ENCODE data around the gene MIX23.

The MIX23 gene

DNA sequence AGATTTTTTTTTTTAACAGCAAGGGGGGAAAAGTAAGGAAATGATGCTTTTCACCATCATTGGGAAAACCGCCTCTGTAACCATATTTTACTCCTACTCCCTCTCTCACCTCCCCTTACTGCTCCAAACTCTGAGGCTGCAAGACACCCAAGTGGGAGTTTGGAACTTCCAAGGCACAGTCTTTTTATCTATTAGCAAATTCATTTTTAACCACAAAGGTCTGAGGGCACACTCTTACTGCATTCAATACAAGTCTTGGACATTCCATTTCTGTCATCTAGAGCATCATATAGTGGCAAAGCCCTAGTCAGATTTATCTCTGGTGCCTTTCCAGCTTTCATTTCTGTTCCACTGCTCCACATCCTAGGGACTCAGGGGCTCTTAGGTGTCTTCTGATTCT lies 14.2 kb upstream of the MIX23 start:
- Histone ChIP-seq H2AFZ (ENCODE audit: low read length) (no peak overlapping the region), H3K79me2 (ENCODE audit: low read length) (no peaks in the 10 kb centered on the region), H3K4me3 (ENCODE audit: low read length) (no peak overlapping the region), H3K4me2 (ENCODE audit: low read depth, low read length) (no peak overlapping the region), H3K27ac (ENCODE audit: low read length) (no peak overlapping the region), H3K9me2 (replicated peaks; ENCODE audit: insufficient read depth, low read length) (no peaks in the 10 kb centered on the region), H3F3A (ENCODE audit: insufficient read depth, low read length) (no peaks in the 10 kb centered on the region), H3K4me1 (ENCODE audit: low read length) (no peaks in the 10 kb centered on the region), H3K9ac (ENCODE audit: low read length) (no peak overlapping the region), H3K36me3 (replicated peaks; ENCODE audit: insufficient read depth, low read length) (no peaks in the 10 kb centered on the region), H3K27me3 (replicated peaks; ENCODE audit: insufficient read depth, low read length) (no peaks in the 10 kb centered on the region), H4K20me1 (ENCODE audit: insufficient read depth, low read length) (no peaks in the 10 kb centered on the region), H3K9me3 (replicated peaks; ENCODE audit: insufficient read depth, low read length) (no peaks in the 10 kb centered on the region)
- no peak for DNase-seq
- TF ChIP-seq, protein P1, sequence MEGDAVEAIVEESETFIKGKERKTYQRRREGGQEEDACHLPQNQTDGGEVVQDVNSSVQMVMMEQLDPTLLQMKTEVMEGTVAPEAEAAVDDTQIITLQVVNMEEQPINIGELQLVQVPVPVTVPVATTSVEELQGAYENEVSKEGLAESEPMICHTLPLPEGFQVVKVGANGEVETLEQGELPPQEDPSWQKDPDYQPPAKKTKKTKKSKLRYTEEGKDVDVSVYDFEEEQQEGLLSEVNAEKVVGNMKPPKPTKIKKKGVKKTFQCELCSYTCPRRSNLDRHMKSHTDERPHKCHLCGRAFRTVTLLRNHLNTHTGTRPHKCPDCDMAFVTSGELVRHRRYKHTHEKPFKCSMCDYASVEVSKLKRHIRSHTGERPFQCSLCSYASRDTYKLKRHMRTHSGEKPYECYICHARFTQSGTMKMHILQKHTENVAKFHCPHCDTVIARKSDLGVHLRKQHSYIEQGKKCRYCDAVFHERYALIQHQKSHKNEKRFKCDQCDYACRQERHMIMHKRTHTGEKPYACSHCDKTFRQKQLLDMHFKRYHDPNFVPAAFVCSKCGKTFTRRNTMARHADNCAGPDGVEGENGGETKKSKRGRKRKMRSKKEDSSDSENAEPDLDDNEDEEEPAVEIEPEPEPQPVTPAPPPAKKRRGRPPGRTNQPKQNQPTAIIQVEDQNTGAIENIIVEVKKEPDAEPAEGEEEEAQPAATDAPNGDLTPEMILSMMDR (IDR thresholded peaks at IDR 0.05; ENCODE audit: low read length): no peak
- TF ChIP-seq EZH2 (optimal IDR thresholded peaks at IDR 0.05; ENCODE audit: low read depth, low read length) (no peak), EZH2phosphoT487 (IDR thresholded peaks at IDR 0.05; ENCODE audit: low read length) (no peak)

- Histone ChIP-seq H3K4me1 (ENCODE audit: low read length) (no peaks in the 10 kb centered on the region), H3K9me2 (replicated peaks; ENCODE audit: insufficient read depth, low read length) (no peaks in the 10 kb centered on the region), H4K20me1 (ENCODE audit: insufficient read depth, low read length) (no peaks in the 10 kb centered on the region), H3K27me3 (replicated peaks; ENCODE audit: insufficient read depth, low read length) (no peaks in the 10 kb centered on the region), H3K36me3 (replicated peaks; ENCODE audit: insufficient read depth, low read length) (no peaks in the 10 kb centered on the region), H3K9me3 (replicated peaks; ENCODE audit: insufficient read depth, low read length) (no peaks in the 10 kb centered on the region), H3F3A (ENCODE audit: insufficient read depth, low read length) (no peaks in the 10 kb centered on the region), H3K9ac (ENCODE audit: low read length) (no peak overlapping the region), H3K27ac (ENCODE audit: low read length) (no peak overlapping the region), H3K4me3 (ENCODE audit: low read length) (no peak overlapping the region), H3K4me2 (ENCODE audit: low read depth, low read length) (no peak overlapping the region), H2AFZ (ENCODE audit: low read length) (no peak overlapping the region), H3K79me2 (ENCODE audit: low read length) (no peaks in the 10 kb centered on the region)
- TF ChIP-seq, protein P1 (IDR thresholded peaks at IDR 0.05; ENCODE audit: low read length): no peak
- TF ChIP-seq EZH2phosphoT487 (IDR thresholded peaks at IDR 0.05; ENCODE audit: low read length): no peak
- TF ChIP-seq EZH2 (optimal IDR thresholded peaks at IDR 0.05; ENCODE audit: low read depth, low read length): no peak
- DNase-seq: no peak
These were observed 13.5 kb upstream of the MIX23 start for GRCh38 chr3:122396511-122396910.

DNA sequence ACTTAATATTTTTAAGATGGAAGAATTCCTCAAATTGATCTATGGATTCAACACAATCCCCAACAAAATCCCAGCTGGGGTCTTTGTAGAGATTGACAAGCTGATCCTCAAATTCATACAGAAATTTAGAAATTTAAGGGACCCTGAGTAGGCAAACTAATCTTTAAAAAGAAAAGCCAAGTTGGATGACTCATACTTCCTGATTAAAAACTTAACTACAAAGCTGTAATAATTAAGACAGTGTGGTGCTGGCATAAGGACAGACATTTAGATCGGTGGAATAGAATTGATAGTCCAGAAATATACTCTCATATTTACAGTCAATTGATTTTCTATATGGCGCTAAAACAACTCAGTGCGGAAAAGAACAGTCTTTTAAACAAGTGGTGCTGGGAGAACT lies 12.6 kb upstream of the MIX23 start:
- H3K9ac ChIP-seq (ENCODE audit: low read length): no peak overlapping the region
- DNase-seq: no peak
- H3K27me3 ChIP-seq (replicated peaks; ENCODE audit: insufficient read depth, low read length): no peaks in the 10 kb centered on the region
- H3F3A ChIP-seq (ENCODE audit: insufficient read depth, low read length): no peaks in the 10 kb centered on the region
- no peaks in the 10 kb centered on the region for H3K9me3 ChIP-seq (replicated peaks; ENCODE audit: insufficient read depth, low read length)
- no peak overlapping the region for H3K4me2 ChIP-seq (ENCODE audit: low read depth, low read length)
- H3K4me1 ChIP-seq (ENCODE audit: low read length): no peaks in the 10 kb centered on the region
- peaks cover 2% of the 10 kb centered on the region; the same call in 1 of the 2 replicates for H3K79me2 ChIP-seq (ENCODE audit: low read length)
- TF ChIP-seq EZH2 (optimal IDR thresholded peaks at IDR 0.05; ENCODE audit: low read depth, low read length) (no peak), EZH2phosphoT487 (IDR thresholded peaks at IDR 0.05; ENCODE audit: low read length) (no peak)
- TF ChIP-seq, protein P1 (IDR thresholded peaks at IDR 0.05; ENCODE audit: low read length): no peak
- no peaks in the 10 kb centered on the region for H3K9me2 ChIP-seq (replicated peaks; ENCODE audit: insufficient read depth, low read length)
- H4K20me1 ChIP-seq (ENCODE audit: insufficient read depth, low read length): no peaks in the 10 kb centered on the region
- H3K36me3 ChIP-seq (replicated peaks; ENCODE audit: insufficient read depth, low read length): no peaks in the 10 kb centered on the region
- H2AFZ ChIP-seq (ENCODE audit: low read length): no peak overlapping the region
- no peak overlapping the region for H3K4me3 ChIP-seq (ENCODE audit: low read length)
- H3K27ac ChIP-seq (ENCODE audit: low read length): no peak overlapping the region

Data from MM.1S (cell line).